Stimulated activated CD4-positive, alpha-beta T cell treated with anti-CD3 and anti-CD28 coated beads, Interleukin-15, amount 100 ng/mL, for 48 hours (primary cell): Measurements from ENCODE around the gene ARHGEF11.
A peak's percentile ranks its signal among the peaks of the same experiment; 100 is the strongest.

Source experiments
- DNase-seq, 2 donors: peaks; one replicate each; pipeline ENCODE4 v3.0.0-alpha.2; 2020; ENCODE audit warnings: low read depth in 2 of 2

Gene ARHGEF11

GRCh38 chr1:156896490-156897033, 149.0 kb downstream of the ARHGEF11 start:
- no peak for DNase-seq

- DNase-seq = no peak
These were observed 149.6 kb downstream of the ARHGEF11 start for GRCh38 chr1:156895927-156896326.

DNA sequence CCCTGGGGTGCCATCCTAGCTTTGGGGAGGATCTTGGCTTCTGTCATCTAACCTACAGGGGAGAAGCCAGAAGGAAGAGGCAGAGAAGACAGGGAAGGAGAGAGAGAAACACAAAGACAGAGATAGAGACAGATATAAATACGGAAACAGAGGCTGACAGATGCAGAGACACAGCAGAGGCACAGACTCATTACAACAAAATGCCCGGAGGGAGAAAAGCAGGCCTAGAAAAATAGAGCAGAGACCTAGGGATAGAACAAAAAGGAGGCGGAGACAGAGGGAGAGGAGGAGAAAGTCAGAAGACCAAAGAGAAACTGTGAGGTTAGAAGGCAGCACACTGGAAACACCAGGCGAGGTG, 150.1 kb downstream of the ARHGEF11 start:
- no peak for DNase-seq

DNA sequence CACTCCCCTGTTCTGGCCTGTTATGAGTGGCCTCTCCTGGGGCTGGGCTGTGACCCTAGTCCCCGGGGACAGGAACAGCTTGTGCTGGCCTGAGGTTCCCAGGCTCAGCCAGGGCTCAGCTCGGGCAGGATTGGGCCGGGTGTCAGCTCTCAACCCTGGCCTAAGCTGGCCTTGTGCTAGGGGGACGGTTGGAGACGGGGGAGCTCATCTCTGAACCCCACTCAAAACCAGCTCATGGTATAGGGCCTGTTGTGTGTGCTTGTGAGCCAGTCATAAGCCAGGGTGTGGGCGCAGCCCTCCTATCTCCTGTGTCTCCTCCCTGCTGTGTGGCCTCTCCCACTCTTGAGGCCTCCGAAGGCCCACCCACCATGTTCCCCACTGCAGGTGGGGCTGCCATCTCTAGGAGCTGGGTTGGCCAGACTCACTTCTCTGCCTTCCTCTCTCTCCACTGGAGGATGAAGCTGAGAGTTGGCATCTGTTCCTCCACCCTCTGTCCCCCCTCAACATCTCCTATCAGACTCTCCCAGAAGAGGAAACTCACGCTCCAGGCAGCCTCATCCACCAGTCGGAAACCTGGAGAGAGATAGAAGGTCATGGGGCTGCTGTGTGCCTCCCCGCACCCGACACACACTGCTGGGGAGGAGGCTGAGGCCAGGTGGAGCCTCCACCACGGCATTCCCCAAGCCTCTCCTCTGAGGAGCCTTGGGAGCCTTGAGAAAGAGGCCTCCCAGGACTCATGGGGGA, 150.7 kb downstream of the ARHGEF11 start:
- no peak for DNase-seq

DNA sequence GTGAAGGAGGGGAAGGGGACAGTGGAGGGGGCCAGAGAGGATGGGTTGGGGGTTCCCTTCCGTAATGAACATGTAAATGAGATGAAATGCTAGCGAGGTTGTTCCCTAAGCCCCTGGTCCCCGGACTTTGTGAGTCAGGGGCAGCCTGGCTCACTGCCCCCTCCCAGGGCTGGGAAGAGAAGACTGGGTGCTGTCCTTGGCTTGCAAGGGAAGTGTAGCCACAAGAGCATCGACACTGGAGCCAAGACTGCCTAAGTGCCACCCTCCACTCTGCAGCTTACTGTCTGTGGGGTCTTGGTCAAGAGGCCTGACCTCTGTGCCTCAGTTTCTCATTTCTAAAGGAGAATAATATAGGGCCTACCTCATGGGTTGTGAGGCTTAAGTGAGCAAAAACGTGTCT, 151.5 kb downstream of the ARHGEF11 start:
- DNase-seq = no peak

- no peak for DNase-seq
These were observed 152.2 kb downstream of the ARHGEF11 start, which contains the start of gene PEAR1 for GRCh38 chr1:156893048-156893953. PEAR1 (plus strand) TSS chr1:156893718; CDS start chr1:156903927, 10,209 bp downstream.

DNA sequence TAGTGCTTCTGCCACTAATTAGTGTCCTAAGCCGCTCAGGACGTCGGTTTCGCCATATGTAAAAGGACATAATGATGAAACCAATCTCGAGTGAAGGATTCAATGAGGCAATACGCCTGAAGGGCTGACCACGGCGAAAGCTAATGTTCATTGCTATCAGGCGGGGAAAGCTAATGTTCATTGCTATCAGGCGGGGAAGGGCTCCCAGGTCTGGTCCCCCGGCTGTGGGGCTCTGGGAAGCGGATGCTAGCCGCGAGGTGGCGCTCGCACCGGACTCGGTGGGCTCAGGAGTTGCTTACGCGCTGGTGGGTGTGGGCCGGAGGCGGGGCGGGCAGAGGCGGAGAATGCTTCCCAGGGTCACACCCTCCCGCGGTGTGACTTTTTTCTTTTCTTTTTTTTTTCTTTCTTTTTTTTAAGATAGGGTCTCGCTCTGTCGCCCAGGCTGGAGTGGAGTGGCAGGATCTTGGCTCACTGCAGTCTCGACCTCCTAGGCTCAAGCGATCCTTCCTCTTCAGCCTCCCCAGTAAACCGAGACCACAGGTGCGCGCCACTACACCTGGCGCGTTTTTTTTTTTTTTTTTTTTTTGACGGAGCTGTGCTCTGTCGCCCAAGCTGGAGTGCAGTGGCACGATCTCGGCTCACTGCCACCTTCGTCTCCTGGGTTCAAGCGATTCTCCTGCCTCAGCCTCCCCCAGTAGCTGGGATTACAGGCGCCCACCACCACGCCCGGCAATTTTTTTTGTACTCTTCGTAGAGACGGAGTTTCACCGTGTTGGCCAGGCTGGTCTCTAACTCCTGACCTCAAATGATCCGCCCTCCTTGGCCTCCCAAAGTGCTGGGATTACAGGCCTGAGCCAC, 153.1 kb downstream of the ARHGEF11 start:
- peak; percentile 75 to 89 for DNase-seq

GRCh38 chr1:156889802-156890580, 155.6 kb downstream of the ARHGEF11 start:
- DNase-seq = peak; percentile 25 to 45

DNA sequence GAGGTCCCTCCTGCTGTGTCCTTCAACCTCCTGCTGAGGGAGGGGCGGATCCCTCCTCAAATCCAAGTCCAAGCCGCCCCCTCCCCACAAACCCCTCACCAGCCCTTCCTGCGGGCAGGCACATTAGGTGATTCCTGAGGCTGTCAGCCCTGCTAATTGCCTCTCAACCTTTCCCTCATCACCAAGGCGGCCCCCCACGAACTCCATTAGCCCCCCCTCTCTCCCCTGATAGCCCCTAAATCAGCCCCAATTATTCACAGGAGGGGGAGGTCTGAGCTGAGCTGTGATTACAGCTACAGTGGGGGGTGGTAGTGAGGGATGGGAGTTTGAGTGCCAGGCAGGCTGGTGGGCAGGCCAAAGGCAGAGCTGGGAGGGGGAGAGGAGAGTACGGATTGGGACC, 157.8 kb downstream of the ARHGEF11 start:
- DNase-seq = no peak

- no peak for DNase-seq
These were observed 158.2 kb downstream of the ARHGEF11 start for GRCh38 chr1:156887317-156887716.

- no peak for DNase-seq
These were observed 158.8 kb downstream of the ARHGEF11 start for GRCh38 chr1:156886583-156887281.

- DNase-seq = no peak
These were observed 159.6 kb downstream of the ARHGEF11 start for GRCh38 chr1:156885880-156886355.

DNA sequence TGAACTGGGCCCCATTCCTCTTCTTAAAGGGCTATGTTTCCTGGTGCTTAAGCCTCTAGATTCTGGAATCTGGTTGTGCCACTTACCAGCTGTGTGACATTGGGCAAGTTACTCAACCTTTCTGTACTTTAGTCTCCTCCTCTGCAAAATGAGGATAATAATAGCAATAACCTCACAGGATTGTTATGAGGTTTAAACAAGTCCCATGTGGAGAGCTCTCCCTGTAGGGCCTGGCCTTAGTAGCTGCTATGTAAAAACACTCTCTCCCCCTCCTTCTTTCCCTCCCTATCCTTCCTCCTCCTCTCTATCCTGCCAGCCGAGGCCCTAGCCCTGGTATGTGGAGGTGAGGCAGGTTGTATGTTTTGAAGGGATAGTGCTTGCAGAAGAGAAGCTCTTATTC, 160.2 kb downstream of the ARHGEF11 start:
- DNase-seq = no peak
